ENCODE data around the gene CNIH3.

DNA sequence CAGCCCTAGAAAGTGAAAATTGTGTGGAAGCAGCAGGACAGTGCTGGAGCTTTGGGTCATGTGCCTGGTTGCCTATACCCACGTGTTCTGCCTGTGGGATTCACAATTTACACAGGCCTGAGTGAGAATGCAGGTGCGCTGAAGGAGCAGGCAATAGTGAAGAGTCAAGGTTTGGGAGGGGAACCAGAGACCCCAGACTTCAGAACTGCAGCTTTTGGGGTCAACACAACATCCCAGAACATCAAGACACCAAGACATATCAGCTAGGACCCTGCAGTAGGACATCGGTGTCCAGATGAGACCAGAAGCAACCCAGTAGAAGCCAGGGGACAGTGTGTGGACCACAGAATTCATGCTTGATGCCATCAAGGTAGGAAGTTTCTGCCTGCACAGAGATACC, 29.1 kb upstream of the CNIH3 start:
- TF ChIP-seq USF1 (IDR thresholded peaks at IDR 0.05) = no peak
- TF ChIP-seq CEBPB (IDR thresholded peaks at IDR 0.05) = no peak
- no peak for TF ChIP-seq CREB1 (IDR thresholded peaks at IDR 0.05; ENCODE audit: low read depth)
- no peak for TF ChIP-seq EGR1 (IDR thresholded peaks at IDR 0.05)
- no peak for TF ChIP-seq TAF1 (IDR thresholded peaks at IDR 0.05; ENCODE audit: low read depth)
- no peak for TF ChIP-seq NFIC (IDR thresholded peaks at IDR 0.05)
- TF ChIP-seq EP300 (IDR thresholded peaks at IDR 0.05; ENCODE audit: borderline replicate concordance) = no peak
- TF ChIP-seq, protein P1, sequence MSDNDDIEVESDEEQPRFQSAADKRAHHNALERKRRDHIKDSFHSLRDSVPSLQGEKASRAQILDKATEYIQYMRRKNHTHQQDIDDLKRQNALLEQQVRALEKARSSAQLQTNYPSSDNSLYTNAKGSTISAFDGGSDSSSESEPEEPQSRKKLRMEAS (IDR thresholded peaks at IDR 0.05) = no peak
- TF ChIP-seq, protein P2, sequence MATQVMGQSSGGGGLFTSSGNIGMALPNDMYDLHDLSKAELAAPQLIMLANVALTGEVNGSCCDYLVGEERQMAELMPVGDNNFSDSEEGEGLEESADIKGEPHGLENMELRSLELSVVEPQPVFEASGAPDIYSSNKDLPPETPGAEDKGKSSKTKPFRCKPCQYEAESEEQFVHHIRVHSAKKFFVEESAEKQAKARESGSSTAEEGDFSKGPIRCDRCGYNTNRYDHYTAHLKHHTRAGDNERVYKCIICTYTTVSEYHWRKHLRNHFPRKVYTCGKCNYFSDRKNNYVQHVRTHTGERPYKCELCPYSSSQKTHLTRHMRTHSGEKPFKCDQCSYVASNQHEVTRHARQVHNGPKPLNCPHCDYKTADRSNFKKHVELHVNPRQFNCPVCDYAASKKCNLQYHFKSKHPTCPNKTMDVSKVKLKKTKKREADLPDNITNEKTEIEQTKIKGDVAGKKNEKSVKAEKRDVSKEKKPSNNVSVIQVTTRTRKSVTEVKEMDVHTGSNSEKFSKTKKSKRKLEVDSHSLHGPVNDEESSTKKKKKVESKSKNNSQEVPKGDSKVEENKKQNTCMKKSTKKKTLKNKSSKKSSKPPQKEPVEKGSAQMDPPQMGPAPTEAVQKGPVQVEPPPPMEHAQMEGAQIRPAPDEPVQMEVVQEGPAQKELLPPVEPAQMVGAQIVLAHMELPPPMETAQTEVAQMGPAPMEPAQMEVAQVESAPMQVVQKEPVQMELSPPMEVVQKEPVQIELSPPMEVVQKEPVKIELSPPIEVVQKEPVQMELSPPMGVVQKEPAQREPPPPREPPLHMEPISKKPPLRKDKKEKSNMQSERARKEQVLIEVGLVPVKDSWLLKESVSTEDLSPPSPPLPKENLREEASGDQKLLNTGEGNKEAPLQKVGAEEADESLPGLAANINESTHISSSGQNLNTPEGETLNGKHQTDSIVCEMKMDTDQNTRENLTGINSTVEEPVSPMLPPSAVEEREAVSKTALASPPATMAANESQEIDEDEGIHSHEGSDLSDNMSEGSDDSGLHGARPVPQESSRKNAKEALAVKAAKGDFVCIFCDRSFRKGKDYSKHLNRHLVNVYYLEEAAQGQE (IDR thresholded peaks at IDR 0.05; ENCODE audit: low read depth) = no peak
- TF ChIP-seq YY1 (IDR thresholded peaks at IDR 0.05; ENCODE audit: low read depth) = no peak
- TF ChIP-seq TCF12 (IDR thresholded peaks at IDR 0.05; ENCODE audit: low read depth) = no peak
